LNCaP clone FGC (cell line): ENCODE results near the gene MPHOSPH6.
"Not testable (repeated sequence)": the region's sequence is repeated elsewhere in the genome, so short reads cannot be mapped to it uniquely, and the experiment has no call there.

ENCODE experiments used
- DNase-seq: peaks from one replicate; pipeline ENCODE4 v3.0.0-alpha.2; 2011; ENCODE audit warnings: low read depth
- H3K4me3 ChIP-seq: 2 replicates; pipeline ENCODE4 v1.5.1; 2011; ENCODE audit warnings: mild to moderate bottlenecking, low read depth, low read length, control low read depth
- CTCF ChIP-seq: IDR thresholded peaks from 2 replicates; pipeline ENCODE4 v1.5.1; 2012; ENCODE audit warnings: mild to moderate bottlenecking; ENCODE audit not compliant: control insufficient read depth, insufficient read depth; ENCODE audit errors: extremely low read depth

MPHOSPH6 gene

GRCh38 chr16:82129881-82130280, 40.1 kb downstream of the MPHOSPH6 start:
- no peak overlapping the region for H3K4me3 ChIP-seq
- DNase-seq: no peak
- no peak for TF ChIP-seq CTCF

GRCh38 chr16:82124651-82125050, 45.4 kb downstream of the MPHOSPH6 start:
- TF ChIP-seq CTCF: no peak
- DNase-seq: no peak
- H3K4me3 ChIP-seq: no peak overlapping the region

- TF ChIP-seq CTCF: no peak
- DNase-seq: no peak
- no peak overlapping the region for H3K4me3 ChIP-seq
Observed at GRCh38 chr16:82119405-82119804, 50.6 kb downstream of the MPHOSPH6 start.

- TF ChIP-seq CTCF: no peak
Observed at GRCh38 chr16:82118749-82119148, 51.3 kb downstream of the MPHOSPH6 start.

GRCh38 chr16:82116535-82116934, 53.5 kb downstream of the MPHOSPH6 start:
- H3K4me3 ChIP-seq: no peak overlapping the region
- DNase-seq: no peak
- no peak for TF ChIP-seq CTCF

More at GRCh38 chr16:82118749-82119148, 51.3 kb downstream of the MPHOSPH6 start:
- no peak for DNase-seq
- H3K4me3 ChIP-seq: no peak overlapping the region

GRCh38 chr16:82113741-82114140, 56.3 kb downstream of the MPHOSPH6 start:
- no peak for DNase-seq
- H3K4me3 ChIP-seq: no peak overlapping the region
- TF ChIP-seq CTCF: no peak

- no peak for DNase-seq
- TF ChIP-seq CTCF: no peak
- H3K4me3 ChIP-seq: no peak overlapping the region
Observed at GRCh38 chr16:82111944-82112343, 58.1 kb downstream of the MPHOSPH6 start.

- DNase-seq, H3K4me3 ChIP-seq: not testable (repeated sequence)
Observed at GRCh38 chr16:82109266-82109665, 60.8 kb downstream of the MPHOSPH6 start.
